GM23338 (cell line): ENCODE measurements around the gene ZNF440. TPM values are rescaled to one million over a fixed set of nuclear protein-coding genes. Genes with fewer than 3 reads are reported as not detected.
"Not testable (repeated sequence)": the region's sequence is repeated elsewhere in the genome, so short reads cannot be mapped to it uniquely, and the experiment has no call there.

ENCODE experiments used
- ATAC-seq: fragments of 200-7000 bp; cut with Tn5 transposase; 3 replicates; pipeline ENCODE4 v1.9.1; 2020
- DNase-seq: peaks from one replicate; pipeline ENCODE4 v3.0.0-alpha.2; 2015; ENCODE audit warnings: low spot score
- H2AFZ ChIP-seq: fragments of 200-600 bp; sonication (generic); 2 replicates; pipeline ENCODE4 v1.8.0; 2016; ENCODE audit warnings: antibody characterized with exemption, mild to moderate bottlenecking, moderate library complexity
- H3F3A ChIP-seq: fragments of 200-600 bp; sonication (generic); replicated peaks from 2 replicates; pipeline ENCODE4 v1.8.0; 2017; ENCODE audit warnings: antibody characterized with exemption, mixed run types, low read depth
- H3K27ac ChIP-seq: fragments of 200-600 bp; sonication (generic); 2 replicates; pipeline ENCODE4 v1.6.1; 2016; ENCODE audit warnings: low read depth
- H3K27me3 ChIP-seq: fragments of 200-600 bp; sonication (generic); 2 replicates; pipeline ENCODE4 v1.8.0; 2016; ENCODE audit warnings: mild to moderate bottlenecking, mixed run types, moderate library complexity; ENCODE audit not compliant: insufficient read depth
- H3K36me3 ChIP-seq: fragments of 200-600 bp; sonication (generic); 2 replicates; pipeline ENCODE4 v1.8.0; 2016; ENCODE audit warnings: mild to moderate bottlenecking; ENCODE audit not compliant: insufficient read depth
- H3K4me1 ChIP-seq: fragments of 200-600 bp; sonication (generic); 2 replicates; pipeline ENCODE4 v1.8.0; 2016; ENCODE audit warnings: mild to moderate bottlenecking, moderate library complexity; ENCODE audit not compliant: insufficient read depth
- H3K4me2 ChIP-seq: fragments of 200-600 bp; sonication (generic); 2 replicates; pipeline ENCODE4 v1.7.1; 2017; ENCODE audit warnings: mixed run types
- H3K4me3 ChIP-seq: fragments of 200-600 bp; sonication (generic); 2 replicates; pipeline ENCODE4 v1.6.1; 2016; ENCODE audit warnings: mixed run types
- H3K79me2 ChIP-seq: fragments of 200-600 bp; sonication (generic); replicated peaks from 2 replicates; pipeline ENCODE4 v1.8.0; 2017; ENCODE audit warnings: mild to moderate bottlenecking; ENCODE audit not compliant: insufficient read depth
- H3K9me2 ChIP-seq: fragments of 200-600 bp; sonication (generic); 2 replicates; pipeline ENCODE4 v1.8.0; 2017; ENCODE audit not compliant: insufficient read depth
- H4K20me1 ChIP-seq: fragments of 200-600 bp; sonication (generic); replicated peaks from 2 replicates; pipeline ENCODE4 v1.8.0; 2017; ENCODE audit warnings: mild to moderate bottlenecking; ENCODE audit not compliant: insufficient read depth
- H3K27ac Mint-ChIP-seq: 2 replicates; pipeline ENCODE4 v1.8.0; 2020; ENCODE audit warnings: inconsistent platforms, mild to moderate bottlenecking, moderate library complexity, mixed read lengths
- H3K27me3 Mint-ChIP-seq: 3 replicates; pipeline ENCODE4 v1.8.0; 2022; ENCODE audit warnings: low read depth, mild to moderate bottlenecking, moderate library complexity, mixed read lengths, inconsistent platforms; ENCODE audit not compliant: insufficient read depth, poor library complexity
- H3K36me3 Mint-ChIP-seq: 3 replicates; pipeline ENCODE4 v1.8.0; 2021; ENCODE audit warnings: low read depth, mild to moderate bottlenecking, inconsistent platforms, moderate library complexity, mixed read lengths
- H3K4me1 Mint-ChIP-seq: 3 replicates; pipeline ENCODE4 v1.8.0; 2020; ENCODE audit warnings: mild to moderate bottlenecking, inconsistent platforms, mixed read lengths
- H3K4me3 Mint-ChIP-seq: 3 replicates; pipeline ENCODE4 v1.8.0; 2021; ENCODE audit warnings: moderate library complexity, mild to moderate bottlenecking, inconsistent platforms, mixed read lengths
- H3K9me3 Mint-ChIP-seq: 3 replicates; pipeline ENCODE4 v1.8.0; 2020; ENCODE audit warnings: moderate library complexity, mild to moderate bottlenecking, inconsistent platforms, mixed read lengths
- CTCF ChIP-seq, 2 experiments: fragments of 200-600 bp in 1 of 2; sonication (generic) in 1 of 2; conservative IDR thresholded peaks; 2 replicates each; pipeline versions ENCODE4 v1.5.1 to v1.6.1; 2016 to 2017; ENCODE audit warnings: antibody characterized with exemption in 2 of 2, low read depth in 2 of 2, mild to moderate bottlenecking in 2 of 2, moderate library complexity in 1 of 2
- ETS1 ChIP-seq: IDR thresholded peaks from 2 replicates; pipeline ENCODE4 v1.6.1; 2016; ENCODE audit warnings: antibody characterized with exemption
- JUNB ChIP-seq: IDR thresholded peaks from one replicate; pipeline ENCODE4 v1.6.1; 2016; ENCODE audit warnings: antibody characterized with exemption; ENCODE audit not compliant: unreplicated experiment
- STAT1 ChIP-seq: IDR thresholded peaks from one replicate; pipeline ENCODE4 v1.6.1; 2016; ENCODE audit warnings: antibody characterized with exemption; ENCODE audit not compliant: unreplicated experiment
- ZNF462 ChIP-seq: fragments of 250-450 bp; sonication (Bioruptor Pico); IDR thresholded peaks from 2 replicates; pipeline ENCODE4 v1.5.0; 2020; ENCODE audit warnings: mild to moderate bottlenecking, moderate library complexity
- polyA plus RNA-seq: library from polyadenylated mRNA; unstranded; fragments of >200 nt; fragmentation: Nextera tagmentation; extraction: Ambion mirVana; gene quantifications from 2 replicates; pipeline ENCODE4 v1.2.1, GENCODE V29; 2016
- total RNA-seq: library from RNA; depleted of rRNA; stranded (reverse); fragments of >200 nt; shearing (Covaris generic); gene quantifications from 2 replicates; pipeline ENCODE4 v1.2.3, GENCODE V29; 2014

ZNF440 gene
- total and polyA plus RNA-seq, 2 experiments from 2014 or later, result 2.5 to 9.3 TPM

- TF ChIP-seq ZNF462 (no peak), CTCF (conservative IDR thresholded peaks at IDR 0.05; ENCODE audit: low read depth in 2 of 2) (no peak), ETS1 (no peak), JUNB (no peak), STAT1 (no peak)
These were observed 19.5 kb downstream of the ZNF440 start (continued) for GRCh38 chr19:11833541-11833940.

GRCh38 chr19:11835626-11836066 lies 21.6 kb downstream of the ZNF440 start:
- not testable (repeated sequence) for H3K4me2 ChIP-seq, H3K4me3 Mint-ChIP-seq, H3K27ac ChIP-seq, ATAC-seq, H3K4me1 ChIP-seq, H4K20me1 ChIP-seq, H3K4me1 Mint-ChIP-seq, H2AFZ ChIP-seq, H3K27me3 ChIP-seq, H3K27ac Mint-ChIP-seq, DNase-seq, H3K9me2 ChIP-seq, H3K79me2 ChIP-seq, H3K27me3 Mint-ChIP-seq, H3K4me3 ChIP-seq, H3F3A ChIP-seq
- peaks cover 22% of the 10 kb centered on the region for H3K36me3 ChIP-seq
- peaks cover 39% of the 10 kb centered on the region for H3K36me3 Mint-ChIP-seq
- H3K9me3 Mint-ChIP-seq, result peaks cover 99% of the 10 kb centered on the region
